ENCODE measurements around the gene HDHD5. TPM values are rescaled to one million over a fixed set of nuclear protein-coding genes. Genes with fewer than 3 reads are reported as not detected.

The HDHD5 gene
- total RNA-seq, 2 donors from 2014 or later, result 32.6 to 50.1 TPM

DNA sequence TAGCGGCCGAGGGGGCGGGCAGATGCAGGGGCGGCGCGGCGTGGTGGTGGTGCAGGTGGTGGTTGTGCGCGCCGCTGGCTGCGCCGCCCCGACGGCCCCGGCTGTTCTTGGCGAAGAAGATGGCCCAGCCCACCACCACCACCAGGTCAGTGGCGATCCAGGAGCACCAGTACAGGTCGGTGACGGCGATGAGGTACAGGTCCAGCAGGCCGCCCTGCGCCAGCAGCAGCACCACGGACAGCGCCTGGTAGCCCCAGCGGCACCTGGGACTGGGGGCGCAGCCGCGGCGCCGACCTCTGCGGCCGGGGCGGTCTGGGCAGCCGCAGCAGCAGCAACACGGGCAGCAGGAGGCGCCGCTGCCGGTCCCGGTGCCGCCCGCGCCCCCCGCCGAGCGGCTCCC is 38.8 kb downstream of the HDHD5 start:
- DNase-seq (ENCODE audit: low spot score), result no peak
- Histone ChIP-seq H3K27me3 (replicated peaks; ENCODE audit: insufficient read depth) (peaks cover 12% of the 10 kb centered on the region), H3K4me1 (ENCODE audit: control insufficient read depth in 1 of 2, low read depth in 2 of 2) (peaks cover 5 to 8% of the 10 kb centered on the region in 2 donors), H3K9me3 (no peaks in the 10 kb centered on the region), H3K27ac (no peak overlapping the region), H3K36me3 (no peaks in the 10 kb centered on the region), H3K4me3 (no peak overlapping the region)
- TF ChIP-seq, protein P1, sequence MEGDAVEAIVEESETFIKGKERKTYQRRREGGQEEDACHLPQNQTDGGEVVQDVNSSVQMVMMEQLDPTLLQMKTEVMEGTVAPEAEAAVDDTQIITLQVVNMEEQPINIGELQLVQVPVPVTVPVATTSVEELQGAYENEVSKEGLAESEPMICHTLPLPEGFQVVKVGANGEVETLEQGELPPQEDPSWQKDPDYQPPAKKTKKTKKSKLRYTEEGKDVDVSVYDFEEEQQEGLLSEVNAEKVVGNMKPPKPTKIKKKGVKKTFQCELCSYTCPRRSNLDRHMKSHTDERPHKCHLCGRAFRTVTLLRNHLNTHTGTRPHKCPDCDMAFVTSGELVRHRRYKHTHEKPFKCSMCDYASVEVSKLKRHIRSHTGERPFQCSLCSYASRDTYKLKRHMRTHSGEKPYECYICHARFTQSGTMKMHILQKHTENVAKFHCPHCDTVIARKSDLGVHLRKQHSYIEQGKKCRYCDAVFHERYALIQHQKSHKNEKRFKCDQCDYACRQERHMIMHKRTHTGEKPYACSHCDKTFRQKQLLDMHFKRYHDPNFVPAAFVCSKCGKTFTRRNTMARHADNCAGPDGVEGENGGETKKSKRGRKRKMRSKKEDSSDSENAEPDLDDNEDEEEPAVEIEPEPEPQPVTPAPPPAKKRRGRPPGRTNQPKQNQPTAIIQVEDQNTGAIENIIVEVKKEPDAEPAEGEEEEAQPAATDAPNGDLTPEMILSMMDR (IDR thresholded peaks at IDR 0.05), result no peak
- ATAC-seq (ENCODE audit: insufficient number of reproducible peaks, low FRiP score, low read depth), result no peak

DNA sequence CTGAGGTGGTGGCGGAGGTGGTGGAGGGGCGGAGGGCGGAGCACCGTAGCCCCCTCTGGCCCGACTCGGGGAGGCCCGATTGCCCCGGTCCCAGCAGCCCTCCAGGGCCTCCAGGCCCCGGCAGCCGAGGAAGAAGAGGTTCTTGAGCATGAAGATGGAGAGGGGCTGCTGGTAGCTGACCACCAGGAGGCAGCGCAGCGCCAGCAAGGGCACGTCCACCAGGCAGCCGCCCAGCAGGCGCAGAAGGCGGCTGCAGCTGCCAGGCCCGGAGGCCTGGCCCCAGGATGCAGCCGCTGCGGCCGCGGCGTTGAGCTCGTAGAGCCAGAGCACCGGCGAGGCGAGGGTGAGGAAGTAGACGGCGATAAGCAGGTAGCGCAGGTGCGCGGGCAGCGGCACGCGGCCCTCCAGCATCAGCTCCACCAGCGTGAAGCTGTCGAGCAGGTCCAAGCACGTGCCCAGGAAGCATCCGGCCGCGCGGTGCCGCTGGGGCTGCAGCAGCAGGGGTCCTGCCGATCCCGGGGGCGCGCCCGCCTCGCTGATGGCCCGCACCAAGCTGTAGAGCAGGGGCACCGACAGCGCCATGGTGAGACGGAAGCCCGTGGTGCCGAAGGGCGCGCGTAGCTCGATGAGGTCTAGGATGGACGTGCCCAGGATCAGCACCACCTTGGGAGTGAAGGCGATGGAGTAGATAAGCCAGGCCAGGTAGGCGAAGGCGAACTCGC is 39.4 kb downstream of the HDHD5 start:
- Histone ChIP-seq H3K4me1 (ENCODE audit: control insufficient read depth in 1 of 2, low read depth in 2 of 2) (peaks cover 5 to 8% of the 10 kb centered on the region in 2 donors), H3K4me3 (no peak overlapping the region), H3K27ac (no peak overlapping the region), H3K27me3 (replicated peaks; ENCODE audit: insufficient read depth) (peaks cover 12% of the 10 kb centered on the region), H3K36me3 (no peaks in the 10 kb centered on the region), H3K9me3 (no peaks in the 10 kb centered on the region)
- DNase-seq (ENCODE audit: low spot score), result no peak
- TF ChIP-seq, protein P1 (IDR thresholded peaks at IDR 0.05), result no peak
- ATAC-seq (ENCODE audit: insufficient number of reproducible peaks, low FRiP score, low read depth), result no peak

DNA sequence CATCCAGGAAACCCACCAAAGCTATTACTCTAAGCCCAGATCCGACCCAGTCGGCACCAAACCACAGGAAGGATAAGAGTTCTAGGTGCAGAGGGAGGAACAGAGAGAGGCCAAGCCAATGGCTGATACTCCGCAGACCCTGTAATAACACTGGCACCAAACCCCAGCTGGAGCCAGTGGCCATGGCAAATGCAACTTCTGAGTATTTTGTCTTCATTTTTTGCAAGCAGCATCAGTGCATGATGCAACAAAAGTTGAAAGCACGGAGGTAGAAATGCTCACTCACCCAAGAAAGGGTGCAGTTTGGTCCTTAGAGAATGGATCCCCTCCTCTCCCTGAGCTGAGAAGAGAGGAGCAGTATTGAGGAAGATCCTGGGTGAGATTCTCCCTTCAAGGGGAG is 40.7 kb downstream of the HDHD5 start:
- Histone ChIP-seq H3K4me3 (no peak overlapping the region), H3K9me3 (no peaks in the 10 kb centered on the region), H3K27ac (no peak overlapping the region), H3K4me1 (ENCODE audit: control insufficient read depth in 1 of 2, low read depth in 2 of 2) (peaks cover 5 to 8% of the 10 kb centered on the region in 2 donors), H3K36me3 (no peaks in the 10 kb centered on the region), H3K27me3 (replicated peaks; ENCODE audit: insufficient read depth) (peaks cover 12% of the 10 kb centered on the region)
- ATAC-seq (ENCODE audit: insufficient number of reproducible peaks, low FRiP score, low read depth) (no peak), DNase-seq (ENCODE audit: low spot score) (no peak)
- TF ChIP-seq, protein P1 (IDR thresholded peaks at IDR 0.05), result no peak

DNA sequence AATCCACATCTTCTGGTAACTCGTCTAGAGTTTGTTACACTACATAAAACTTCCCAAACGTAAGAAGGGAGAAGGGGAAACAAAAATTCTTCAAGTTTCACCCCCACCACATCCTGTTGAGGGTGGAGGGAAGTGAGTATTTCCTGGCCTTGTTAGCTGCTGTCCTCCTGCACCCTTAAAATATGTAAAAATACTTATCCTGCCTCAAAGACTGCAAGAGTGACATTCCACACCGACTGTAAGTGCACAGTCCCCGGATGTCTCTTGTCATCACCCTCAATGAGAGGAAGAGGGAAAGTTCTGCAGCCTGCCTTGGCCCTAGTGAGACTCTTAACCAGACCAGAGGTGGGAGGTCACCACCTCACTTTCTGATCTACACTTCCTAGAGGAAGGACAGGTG is 41.2 kb downstream of the HDHD5 start:
- DNase-seq (ENCODE audit: low spot score) (no peak), ATAC-seq (ENCODE audit: insufficient number of reproducible peaks, low FRiP score, low read depth) (no peak)
- H3K27me3 ChIP-seq (replicated peaks; ENCODE audit: insufficient read depth), result peaks cover 12% of the 10 kb centered on the region
- H3K4me3 ChIP-seq, result no peak overlapping the region
- no peaks in the 10 kb centered on the region for H3K36me3 ChIP-seq
- no peak overlapping the region for H3K27ac ChIP-seq
- H3K9me3 ChIP-seq, result no peaks in the 10 kb centered on the region
- H3K4me1 ChIP-seq (ENCODE audit: control insufficient read depth in 1 of 2, low read depth in 2 of 2), result peaks cover 5 to 8% of the 10 kb centered on the region in 2 donors
- TF ChIP-seq, protein P1 (IDR thresholded peaks at IDR 0.05), result no peak

DNA sequence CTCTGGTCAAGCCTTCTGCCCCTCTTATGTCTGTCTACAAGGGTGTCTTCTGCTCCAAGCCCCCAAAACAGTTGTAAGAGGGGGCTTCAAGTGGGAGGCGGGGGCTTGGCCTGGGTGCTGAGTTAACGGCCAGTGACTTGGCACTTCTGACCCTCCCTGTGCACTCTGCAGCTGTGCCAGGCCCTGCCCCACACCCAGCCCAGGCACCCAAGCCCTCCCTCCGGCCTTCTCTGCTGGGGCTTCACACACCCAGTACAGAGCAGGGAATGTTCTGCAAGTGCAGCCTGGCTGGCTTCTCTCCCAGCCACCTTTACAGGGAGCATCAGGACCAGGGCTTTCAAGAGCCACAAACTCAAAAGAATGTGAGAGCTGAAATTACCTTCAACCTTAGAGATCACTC is 41.7 kb downstream of the HDHD5 start:
- no peaks in the 10 kb centered on the region for H3K36me3 ChIP-seq
- TF ChIP-seq, protein P1 (IDR thresholded peaks at IDR 0.05), result no peak
- DNase-seq (ENCODE audit: low spot score), result no peak
- H3K27me3 ChIP-seq (replicated peaks; ENCODE audit: insufficient read depth), result peaks cover 11% of the 10 kb centered on the region
- no peaks in the 10 kb centered on the region for H3K9me3 ChIP-seq
- no peak for ATAC-seq (ENCODE audit: insufficient number of reproducible peaks, low FRiP score, low read depth)
- H3K4me3 ChIP-seq, result no peak overlapping the region
- H3K4me1 ChIP-seq (ENCODE audit: control insufficient read depth in 1 of 2, low read depth in 2 of 2), result peaks cover 5 to 8% of the 10 kb centered on the region in 2 donors
- no peak overlapping the region for H3K27ac ChIP-seq

All from thoracic aorta (tissue), 2 donors.